Fibroblast of skin of scalp (primary cell): ENCODE data around the gene CNTNAP5.
A peak's percentile ranks its signal among the peaks of the same experiment; 100 is the strongest.

ENCODE experiments used
- DNase-seq: peaks from one replicate; pipeline ENCODE4 v3.0.0-alpha.2; 2013

The CNTNAP5 gene

DNA sequence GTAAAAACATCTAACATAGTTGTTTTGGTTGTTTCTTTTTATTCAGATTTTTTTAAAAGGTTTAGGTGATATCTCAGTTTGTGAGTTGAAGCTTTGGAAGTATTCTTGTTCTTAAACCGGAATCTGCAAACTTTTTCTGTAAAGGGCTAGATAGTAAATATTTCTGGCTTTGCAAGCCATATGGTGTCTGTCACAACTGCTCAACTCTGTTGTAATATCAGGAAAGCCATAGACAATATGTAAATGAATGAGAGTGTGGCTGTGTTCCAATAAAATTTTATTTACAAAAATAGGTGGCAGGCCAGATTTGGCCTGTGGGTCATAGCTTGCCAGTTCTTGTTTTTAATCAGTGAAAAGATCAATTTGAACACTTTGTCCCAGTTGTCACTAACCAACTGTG, 134.1 kb downstream of the CNTNAP5 start:
- no peak for DNase-seq

DNA sequence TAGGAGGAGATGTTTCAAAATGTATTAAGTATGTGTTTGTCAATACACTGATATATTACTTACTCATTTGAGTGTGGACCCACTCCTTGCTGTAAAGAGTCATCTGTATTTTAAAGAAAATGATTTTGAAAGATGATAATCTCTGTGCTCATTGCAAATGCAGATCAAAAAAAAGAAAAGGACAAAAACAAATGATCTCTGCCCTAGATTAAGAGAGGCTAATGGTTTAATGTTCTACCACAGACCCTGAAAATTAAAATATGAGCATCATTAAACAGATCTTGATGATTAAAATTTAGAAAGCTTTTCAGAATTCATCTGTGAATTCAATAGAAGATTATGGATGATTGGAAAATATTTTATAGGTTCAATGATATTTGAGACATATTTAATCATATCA, 136.5 kb downstream of the CNTNAP5 start:
- no peak for DNase-seq

DNA sequence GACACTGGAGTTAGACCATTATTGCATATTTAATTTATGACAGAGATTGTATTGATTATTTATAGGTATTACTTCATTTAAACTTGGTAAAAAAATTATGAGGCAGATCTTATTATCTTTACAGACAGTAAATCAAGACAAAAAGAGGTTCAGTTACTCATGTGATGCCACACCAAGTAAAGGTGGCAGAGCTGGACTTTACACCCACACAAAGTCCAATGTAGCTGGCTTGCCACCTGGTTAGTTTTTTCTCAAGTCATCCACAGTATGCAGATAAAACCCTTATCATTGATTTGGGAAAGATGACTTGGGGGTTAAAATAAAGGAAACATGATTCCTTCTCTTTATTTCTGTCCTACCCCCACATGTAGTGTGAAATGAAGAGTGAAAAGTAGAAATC, 137.2 kb downstream of the CNTNAP5 start:
- no peak for DNase-seq

DNA sequence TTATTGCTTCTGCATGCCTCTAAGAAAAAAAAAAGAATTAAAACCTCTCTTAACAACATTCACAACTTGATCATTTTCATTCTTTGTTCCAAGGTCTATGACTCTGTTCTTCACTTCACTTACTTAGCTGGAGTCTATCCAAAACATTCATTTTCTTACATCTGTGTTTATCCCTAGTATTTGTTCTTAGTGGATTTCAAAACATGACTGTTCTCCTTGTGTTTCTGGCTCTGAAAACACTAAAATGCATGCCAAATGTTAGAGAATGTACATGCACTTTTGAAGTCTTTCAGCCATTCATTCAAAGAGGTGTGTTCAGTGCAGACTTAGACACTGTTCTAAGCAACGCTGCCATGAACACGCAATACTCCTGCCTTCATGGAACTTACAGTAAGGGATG, 138.8 kb downstream of the CNTNAP5 start:
- no peak for DNase-seq

DNA sequence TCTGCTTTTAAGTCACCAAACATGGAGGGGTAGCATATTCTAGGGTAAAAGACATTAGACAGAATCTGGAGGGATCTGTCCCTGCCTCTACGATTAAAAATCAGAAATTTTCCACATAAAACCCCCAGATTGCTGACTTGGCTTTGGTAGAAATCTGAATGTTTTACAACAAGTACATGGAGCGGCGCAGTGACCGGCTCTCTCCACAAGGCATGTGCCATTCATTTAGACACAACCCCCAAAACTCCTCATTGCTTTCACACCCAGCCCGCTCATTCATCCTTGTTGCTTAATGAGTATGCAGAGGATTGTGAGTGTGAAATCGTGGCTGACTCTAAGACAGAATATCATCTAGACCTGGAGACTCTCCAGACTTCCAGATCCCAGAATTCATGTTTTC, 140.6 kb downstream of the CNTNAP5 start:
- DNase-seq, result no peak

DNA sequence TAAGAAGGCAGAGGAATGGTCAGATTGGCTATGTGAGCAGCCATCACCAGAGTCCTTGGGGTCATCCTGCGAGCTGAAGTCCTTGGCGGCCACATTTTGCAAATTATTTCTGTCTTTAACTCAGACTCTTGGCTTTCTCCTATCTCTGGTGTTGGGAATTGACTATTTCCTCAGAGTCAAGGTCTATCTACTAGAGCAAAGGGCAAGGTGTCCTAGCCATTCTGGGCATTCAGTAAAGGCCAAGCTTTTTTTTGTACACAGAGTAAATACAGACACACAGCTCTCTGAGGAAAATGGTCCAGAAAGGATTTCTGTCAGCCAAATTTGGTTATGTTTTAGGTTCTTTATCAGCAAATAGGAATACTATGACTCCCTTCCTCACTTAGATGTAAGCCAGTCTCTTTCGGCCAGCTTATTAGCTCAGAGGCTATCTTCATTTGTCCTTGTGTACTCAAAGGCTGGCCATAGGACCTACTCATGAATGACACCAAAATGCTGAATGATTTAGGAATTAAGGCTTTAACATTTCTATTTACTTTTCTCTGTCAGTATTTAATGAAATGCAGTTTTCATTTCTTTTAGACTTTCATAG, 146.5 kb downstream of the CNTNAP5 start:
- DNase-seq, result no peak

DNA sequence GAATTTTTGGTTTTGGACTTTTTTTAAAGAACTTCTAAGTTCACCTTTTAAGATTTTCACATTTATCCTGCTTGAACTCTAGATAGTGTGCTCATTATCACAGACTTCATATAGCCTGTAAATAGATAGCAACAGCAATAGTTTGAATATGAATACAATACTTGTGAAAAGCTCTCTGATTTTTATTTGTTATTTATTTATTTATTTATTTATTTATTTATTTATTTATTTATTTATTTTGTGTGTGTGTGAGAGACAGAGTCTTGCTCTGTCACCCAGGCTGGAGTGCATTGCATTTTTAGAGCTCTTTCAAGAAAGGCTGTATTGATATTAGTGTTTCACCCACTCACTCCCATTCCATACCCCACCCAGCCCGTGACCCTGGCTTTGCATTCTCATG, 153.6 kb downstream of the CNTNAP5 start:
- no peak for DNase-seq

DNA sequence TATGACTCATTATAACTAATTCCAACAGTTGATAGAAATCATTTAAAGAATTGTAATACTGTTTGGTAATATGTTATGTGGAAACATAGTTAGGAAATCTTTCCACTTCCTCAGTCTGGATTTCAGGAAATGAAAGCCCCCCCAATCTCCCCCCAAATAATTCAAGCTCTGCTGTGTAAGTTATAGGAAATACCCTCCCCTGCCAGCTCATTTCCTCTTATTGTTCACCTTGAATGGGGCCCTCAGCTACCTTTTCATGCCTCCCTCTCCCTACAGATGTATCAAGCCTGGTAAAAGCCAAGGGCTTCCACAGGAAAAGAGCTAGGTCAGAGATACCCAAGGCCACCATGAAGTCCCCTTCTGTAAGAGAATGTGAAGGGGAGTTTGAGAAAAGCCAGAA, 155.5 kb downstream of the CNTNAP5 start:
- DNase-seq, result no peak

DNA sequence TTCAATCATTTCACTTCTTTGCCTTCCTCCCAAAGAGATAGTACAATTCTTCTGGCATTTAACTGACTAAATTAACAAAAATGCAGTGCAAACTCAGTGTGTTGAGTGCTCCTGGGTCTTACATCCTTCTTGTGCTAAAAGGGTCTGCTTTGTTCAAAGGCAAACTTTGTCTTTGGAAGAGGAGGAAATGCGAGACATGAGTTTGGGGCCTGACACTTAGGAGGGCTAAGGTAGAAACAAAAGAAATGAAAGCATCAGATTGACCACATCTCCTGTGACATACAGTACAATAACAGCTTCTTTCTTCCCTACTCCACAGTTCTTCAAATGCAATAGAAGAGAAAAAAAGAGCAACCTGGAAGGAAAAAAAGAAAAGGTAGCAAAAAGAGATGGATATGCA, 161.7 kb downstream of the CNTNAP5 start:
- no peak for DNase-seq

DNA sequence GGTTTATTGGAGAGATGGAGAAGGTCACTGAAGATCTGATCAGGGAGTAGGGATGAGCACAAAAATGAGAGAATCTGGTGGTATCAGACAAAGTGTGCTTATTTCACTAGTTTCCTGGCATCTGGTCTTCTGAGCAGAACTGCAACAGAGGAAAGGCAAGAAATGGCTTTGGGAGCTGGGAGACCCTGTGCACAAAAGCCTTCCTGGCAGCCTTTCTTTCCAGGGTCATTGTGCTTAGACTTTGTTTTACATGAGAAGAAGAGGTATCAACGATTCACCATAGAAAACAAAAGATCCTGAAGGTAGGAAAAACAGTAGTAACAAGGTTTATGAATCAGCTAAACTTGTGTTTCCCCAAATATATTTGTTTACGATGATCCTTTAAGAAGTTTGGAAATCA, 162.9 kb downstream of the CNTNAP5 start:
- DNase-seq, result no peak

DNA sequence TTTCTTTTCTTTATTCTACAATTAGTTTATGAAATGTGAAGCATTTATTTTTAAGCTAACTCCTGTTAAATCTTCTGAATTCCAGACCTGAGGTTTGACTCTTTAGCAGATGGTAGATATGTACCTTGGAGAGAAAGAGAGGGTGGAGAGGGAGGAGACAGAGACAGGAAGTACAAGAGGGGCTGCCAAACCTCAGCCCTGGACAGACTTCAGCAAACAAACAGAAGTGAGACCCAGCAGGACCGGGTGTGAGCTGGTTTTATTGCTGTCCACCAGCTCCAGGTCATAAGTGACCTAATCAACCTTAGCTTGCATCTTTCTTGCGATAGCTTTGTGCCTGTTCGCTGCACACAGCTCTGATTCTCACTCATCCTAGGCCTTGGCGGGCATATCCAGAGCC, 168.6 kb downstream of the CNTNAP5 start:
- no peak for DNase-seq

DNA sequence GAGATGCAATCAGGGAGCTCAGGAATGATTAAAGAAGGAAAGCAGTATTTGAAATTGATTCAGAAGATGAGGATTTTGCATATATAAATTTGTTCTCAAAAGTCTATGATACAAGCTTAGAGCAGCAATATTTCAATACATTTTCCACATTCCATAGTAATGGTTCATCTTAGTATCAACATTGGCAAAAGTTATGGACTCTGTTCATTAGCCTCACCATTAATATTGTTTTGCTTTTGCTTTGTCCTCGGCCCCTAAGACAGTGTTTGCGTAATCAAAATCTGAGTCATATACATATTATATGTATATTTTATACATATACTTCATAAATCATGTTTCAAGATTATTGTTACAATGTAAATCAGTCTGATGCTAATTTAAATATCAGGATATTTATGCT, 176.6 kb downstream of the CNTNAP5 start:
- peak; percentile 38 for DNase-seq

DNA sequence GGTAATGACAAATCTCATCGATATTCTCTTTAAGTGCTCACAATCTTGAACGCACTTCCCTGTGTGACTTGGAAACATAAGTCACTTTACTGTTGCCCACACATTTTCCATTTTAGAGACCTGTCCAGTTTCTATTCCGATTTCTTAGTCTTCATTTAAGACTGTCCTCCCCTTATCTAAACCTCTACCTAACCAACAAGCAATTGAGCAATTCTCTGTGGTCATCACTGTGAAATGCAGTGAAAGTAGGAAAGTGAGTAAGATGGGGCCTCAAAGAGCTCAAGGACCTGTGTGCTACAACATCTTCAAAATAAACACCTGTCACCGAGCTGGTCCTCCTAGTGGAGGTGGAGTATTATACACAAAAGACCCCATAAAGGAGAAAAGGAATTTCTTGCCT, 184.4 kb downstream of the CNTNAP5 start:
- no peak for DNase-seq

DNA sequence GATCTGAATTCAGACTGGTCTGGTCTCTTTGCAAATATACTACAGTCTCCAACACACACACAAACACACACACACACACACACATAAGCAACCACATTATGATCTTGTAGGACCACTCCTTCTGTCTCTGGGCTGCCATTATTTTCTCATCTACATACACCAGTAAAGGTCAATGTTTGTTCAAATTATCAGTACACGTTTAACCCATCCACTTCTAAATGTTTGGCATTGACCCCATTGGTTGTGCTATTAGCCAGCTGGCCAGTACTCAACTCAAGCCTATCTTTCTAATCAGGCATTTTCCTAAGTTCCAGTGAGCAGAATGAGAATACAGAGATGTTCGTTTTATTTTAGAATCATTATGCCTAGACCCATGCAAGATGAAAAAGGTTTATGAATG, 186.4 kb downstream of the CNTNAP5 start:
- no peak for DNase-seq

DNA sequence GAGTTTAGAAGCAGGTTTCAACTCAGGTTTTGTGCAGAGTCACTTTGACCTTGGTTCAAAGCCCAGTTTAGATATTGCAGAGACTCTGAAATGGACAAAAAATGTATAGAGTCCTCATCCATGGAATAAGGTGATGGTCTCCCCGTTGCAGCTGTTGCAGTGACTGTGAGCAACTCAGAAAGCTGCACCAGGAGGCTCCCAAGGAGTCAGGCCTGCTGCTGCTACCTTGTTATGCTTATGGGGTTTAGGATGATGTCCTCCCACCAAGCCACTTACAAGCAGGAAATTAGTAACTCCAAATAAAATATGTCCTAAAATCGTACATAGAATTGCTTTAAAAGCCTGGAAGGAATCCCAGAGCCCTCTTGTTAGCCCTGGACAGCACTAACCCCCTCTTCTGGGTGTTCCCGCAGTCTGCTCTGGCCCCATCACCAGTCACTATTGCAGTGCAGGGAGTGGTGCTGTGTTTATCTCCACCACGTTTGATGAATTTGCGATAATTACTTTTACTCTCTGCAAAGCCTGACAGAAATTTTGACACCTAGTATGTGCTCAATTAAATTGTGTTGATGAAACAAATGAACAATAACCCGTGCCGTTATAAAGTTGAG, 189.0 kb downstream of the CNTNAP5 start:
- DNase-seq, result no peak

DNA sequence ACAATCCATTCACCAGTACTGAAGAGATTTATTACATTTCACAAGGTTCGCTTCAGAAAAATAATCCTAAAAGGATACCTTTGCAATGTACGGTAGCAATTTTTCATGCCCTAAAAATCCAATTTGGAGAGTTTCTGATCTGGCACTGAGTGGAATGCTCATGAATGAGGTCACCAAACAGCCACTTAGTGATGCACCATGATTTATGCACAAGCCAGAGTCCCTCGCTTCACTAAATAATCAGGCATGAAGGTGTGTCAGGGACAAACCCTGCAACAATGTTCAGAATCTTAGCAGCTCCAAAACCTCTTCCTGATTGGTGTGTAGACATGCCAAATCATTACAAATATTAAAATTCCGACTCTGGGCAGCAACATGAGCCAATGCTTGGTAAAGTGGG, 221.1 kb downstream of the CNTNAP5 start:
- DNase-seq, result no peak

DNA sequence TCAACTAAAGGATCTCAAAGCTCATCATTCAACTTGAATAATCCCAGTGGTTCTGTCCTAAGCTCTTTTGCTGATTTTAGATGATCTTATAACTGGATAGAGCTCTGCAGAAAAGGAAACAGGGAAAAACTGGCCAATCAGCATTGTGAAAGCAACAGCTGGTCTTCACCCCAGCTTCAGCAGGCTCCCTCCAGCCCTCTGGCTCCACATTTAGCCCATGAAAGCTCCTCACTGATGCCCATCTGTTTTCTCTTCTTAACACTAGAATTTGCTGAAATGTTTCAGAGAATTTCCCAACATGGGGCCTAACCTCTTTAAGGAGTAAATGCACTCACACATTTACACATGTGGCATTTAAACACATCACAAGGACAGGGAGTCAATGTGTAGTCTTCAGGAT, 223.3 kb downstream of the CNTNAP5 start:
- no peak for DNase-seq

DNA sequence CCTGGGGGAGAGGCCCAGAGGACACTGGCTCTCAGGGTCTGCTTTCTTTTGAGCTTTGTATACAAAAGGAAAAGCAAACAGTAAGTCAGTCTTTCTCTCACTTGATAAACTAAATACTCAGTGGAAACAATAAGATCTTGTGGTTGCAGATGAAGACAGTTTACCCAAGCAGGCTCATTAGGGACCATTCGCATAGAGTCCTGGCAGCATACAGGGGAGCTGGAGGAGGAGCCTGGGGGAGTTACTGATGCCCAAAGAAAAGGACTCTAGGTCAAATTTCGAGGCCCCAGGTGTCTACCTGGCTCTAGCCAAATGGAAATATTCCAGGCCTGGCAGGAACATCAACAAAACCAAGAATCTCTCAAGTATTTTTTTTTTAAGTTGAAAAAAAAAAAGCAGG, 225.3 kb downstream of the CNTNAP5 start:
- DNase-seq, result no peak

DNA sequence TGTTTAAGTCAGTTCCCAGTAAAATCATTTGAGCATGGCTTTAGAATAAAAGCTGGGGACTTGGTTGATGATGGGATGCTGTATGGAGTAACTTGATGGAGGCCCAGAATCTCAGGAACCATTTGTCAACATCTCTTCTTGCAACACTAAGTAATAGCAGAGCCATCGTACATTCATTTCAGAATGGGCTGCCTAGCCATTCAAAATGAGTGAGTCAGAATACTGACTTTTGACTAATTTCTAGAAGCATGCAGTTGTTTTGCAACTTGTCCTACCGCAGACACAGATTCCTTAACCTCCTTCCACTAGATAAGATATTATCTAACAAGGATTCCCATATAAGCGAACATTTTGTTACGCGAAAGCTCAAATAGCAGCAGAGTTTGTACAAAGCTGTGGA, 229.5 kb downstream of the CNTNAP5 start:
- DNase-seq, result peak; percentile 73

DNA sequence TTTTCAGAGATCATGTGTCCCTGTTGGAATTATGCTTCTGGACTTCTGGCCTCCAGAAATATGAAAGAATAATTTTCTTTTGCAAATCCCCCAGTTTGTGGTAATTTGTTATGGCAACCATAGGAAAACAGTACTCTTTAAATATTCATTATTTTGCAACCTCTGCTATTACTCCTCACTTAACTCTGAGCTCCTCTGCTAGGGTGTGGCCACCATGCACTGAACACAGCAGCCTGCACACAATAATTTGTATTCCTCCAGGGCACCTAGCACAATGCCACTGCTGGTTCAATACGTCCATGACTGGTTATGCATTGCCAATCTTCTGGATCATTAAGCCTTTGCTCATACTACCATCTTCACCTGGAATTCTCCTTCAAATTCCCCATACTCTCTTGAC, 232.0 kb downstream of the CNTNAP5 start:
- DNase-seq, result peak; percentile 21

DNA sequence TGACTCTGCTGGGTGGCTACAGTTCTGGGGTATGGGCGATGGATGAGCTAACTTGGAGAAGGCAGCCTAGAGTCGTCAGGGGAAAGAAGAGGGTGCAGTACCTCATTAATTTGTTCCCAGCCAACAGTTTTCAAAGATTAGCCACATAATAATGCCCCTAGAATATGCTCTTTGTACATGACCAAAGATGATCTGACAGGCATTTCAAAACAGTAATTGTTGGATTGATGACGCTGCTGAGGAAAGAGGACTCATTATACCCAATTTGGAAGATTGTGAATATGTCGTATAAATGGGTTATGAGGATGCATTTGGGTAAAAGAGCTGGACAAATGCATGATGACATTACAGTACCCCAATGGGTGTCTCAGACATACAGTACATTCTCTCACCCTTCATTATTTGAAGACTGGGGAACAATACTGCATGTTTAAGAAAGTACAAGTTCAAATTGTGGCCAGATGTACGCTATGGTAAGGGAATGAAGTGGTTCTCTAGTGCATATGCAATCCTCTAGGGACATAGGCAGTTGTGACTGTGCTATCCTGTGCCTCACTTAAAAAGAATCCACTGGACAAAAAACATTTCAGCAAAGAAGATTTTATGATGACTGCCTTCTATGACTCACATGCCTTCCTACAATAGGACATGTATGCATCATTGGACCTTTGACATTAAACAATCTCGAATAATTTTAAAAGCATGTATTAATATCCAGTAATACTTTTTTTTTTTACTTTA, 233.2 kb downstream of the CNTNAP5 start:
- peak; percentile 91 for DNase-seq

DNA sequence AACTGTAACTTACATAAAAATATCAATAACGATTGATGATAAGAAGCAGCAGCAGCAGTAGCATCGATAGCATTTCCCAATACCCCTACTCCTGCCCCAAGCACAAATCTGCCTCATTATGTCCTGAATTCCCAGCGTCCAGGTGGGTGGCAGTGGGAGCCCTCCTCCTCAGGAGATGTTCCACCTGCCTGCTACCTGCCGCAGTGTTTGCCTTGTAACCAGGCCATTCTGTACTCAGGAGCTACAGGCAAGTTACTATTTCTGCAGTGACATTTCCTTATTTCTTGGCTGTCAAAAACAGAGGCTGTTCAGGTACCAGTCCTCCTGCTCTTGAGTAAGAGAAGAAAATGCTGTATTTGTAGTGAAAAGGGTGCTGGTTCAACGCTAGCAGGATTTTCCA, 236.4 kb downstream of the CNTNAP5 start:
- no peak for DNase-seq

DNA sequence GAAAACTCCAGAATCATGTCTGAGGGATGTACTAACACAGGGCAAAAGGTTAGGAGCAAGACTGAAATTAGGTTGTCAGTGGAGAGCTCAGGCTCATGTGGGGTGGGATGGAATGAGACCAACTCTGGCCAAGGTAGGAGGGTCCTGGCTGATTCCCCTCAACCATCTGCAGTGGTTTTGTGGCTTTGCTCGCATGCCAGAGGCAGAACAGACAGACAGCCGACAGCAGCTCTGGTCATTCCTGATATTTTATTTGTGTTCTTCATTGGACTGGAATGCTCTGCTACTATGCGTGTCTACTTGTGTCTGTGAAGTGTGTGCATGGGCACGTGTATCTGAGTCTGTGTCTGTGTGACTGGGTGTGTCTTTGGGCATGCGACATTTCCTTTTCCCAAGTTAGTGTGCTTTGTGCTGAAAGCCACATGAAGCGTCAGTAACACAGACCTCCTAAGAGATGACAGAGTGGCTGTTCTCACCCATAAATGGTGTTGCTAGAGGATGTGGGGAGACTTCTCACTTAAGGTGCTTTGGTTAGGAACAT, 239.5 kb downstream of the CNTNAP5 start:
- peak; percentile 89 for DNase-seq

DNA sequence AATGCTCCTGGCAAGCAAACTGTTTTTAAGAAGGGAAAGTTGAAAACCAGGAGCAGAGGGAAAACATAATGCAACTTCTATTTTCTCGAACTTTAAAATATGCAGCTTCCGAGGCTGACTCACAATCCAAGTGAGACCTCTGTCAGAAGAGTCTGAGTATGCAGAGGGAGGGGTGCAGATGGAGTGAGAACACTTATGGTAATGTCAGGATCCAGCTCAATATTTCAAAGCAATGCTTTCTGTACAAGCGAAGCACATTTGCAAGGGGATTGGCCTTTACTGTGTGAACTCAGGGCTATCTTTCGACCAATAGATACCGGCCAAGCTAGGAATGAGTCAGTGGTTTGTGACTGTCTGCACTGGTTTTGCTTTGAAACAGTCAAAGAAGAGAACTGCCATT, 242.7 kb downstream of the CNTNAP5 start:
- peak; percentile 84 for DNase-seq
